Measurements from ENCODE around the gene LRRC41.
"Not testable (repeated sequence)": the region's sequence is repeated elsewhere in the genome, so short reads cannot be mapped to it uniquely, and the experiment has no call there.

LRRC41 gene

GRCh38 chr1:46244656-46245371 lies 58.6 kb downstream of the LRRC41 start:
- Histone ChIP-seq H3K4me3 (ENCODE audit: low read length) (no peak overlapping the region), H4K20me1 (ENCODE audit: insufficient read depth, low read length) (no peaks in the 10 kb centered on the region), H3K9ac (ENCODE audit: low read length) (no peak overlapping the region), H3K9me2 (replicated peaks; ENCODE audit: insufficient read depth, low read length) (no peaks in the 10 kb centered on the region), H3K27ac (ENCODE audit: low read length) (no peak overlapping the region), H3K9me3 (replicated peaks; ENCODE audit: insufficient read depth, low read length) (no peaks in the 10 kb centered on the region), H3K4me1 (ENCODE audit: low read length) (peaks cover 18% of the 10 kb centered on the region), H2AFZ (ENCODE audit: low read length) (peak overlapping the region; percentile 44), H3K27me3 (replicated peaks; ENCODE audit: insufficient read depth, low read length) (no peaks in the 10 kb centered on the region), H3K36me3 (replicated peaks; ENCODE audit: insufficient read depth, low read length) (no peaks in the 10 kb centered on the region), H3F3A (ENCODE audit: insufficient read depth, low read length) (0 out of 2 replicates have a peak, but pooled peaks cover 7% of the 10 kb centered on the region), H3K4me2 (ENCODE audit: low read depth, low read length) (no peak overlapping the region), H3K79me2 (ENCODE audit: low read length) (peaks cover 22% of the 10 kb centered on the region)
- peak; percentile 60 for DNase-seq
- no peak for TF ChIP-seq EZH2 (optimal IDR thresholded peaks at IDR 0.05; ENCODE audit: low read depth, low read length)
- TF ChIP-seq CTCF (IDR thresholded peaks at IDR 0.05; ENCODE audit: low read length) = peak; percentile 55
- no peak for TF ChIP-seq EZH2phosphoT487 (IDR thresholded peaks at IDR 0.05; ENCODE audit: low read length)

GRCh38 chr1:46243831-46244230 lies 59.6 kb downstream of the LRRC41 start:
- H3K9ac ChIP-seq (ENCODE audit: low read length); H3K4me3 ChIP-seq (ENCODE audit: low read length); DNase-seq; H3K36me3 ChIP-seq (replicated peaks; ENCODE audit: insufficient read depth, low read length); H2AFZ ChIP-seq (ENCODE audit: low read length); H3K9me2 ChIP-seq (replicated peaks; ENCODE audit: insufficient read depth, low read length); H3F3A ChIP-seq (ENCODE audit: insufficient read depth, low read length); H4K20me1 ChIP-seq (ENCODE audit: insufficient read depth, low read length); H3K4me2 ChIP-seq (ENCODE audit: low read depth, low read length); H3K27ac ChIP-seq (ENCODE audit: low read length); H3K27me3 ChIP-seq (replicated peaks; ENCODE audit: insufficient read depth, low read length); H3K9me3 ChIP-seq (replicated peaks; ENCODE audit: insufficient read depth, low read length): not testable (repeated sequence)
- Histone ChIP-seq H3K4me1 (ENCODE audit: low read length) (peaks cover 10% of the 10 kb centered on the region), H3K79me2 (ENCODE audit: low read length) (peaks cover 12% of the 10 kb centered on the region)

GRCh38 chr1:46242918-46243317 lies 60.5 kb downstream of the LRRC41 start:
- Histone ChIP-seq H3F3A (ENCODE audit: insufficient read depth, low read length) (0 out of 2 replicates have a peak, but pooled peaks cover 7% of the 10 kb centered on the region), H3K9me2 (replicated peaks; ENCODE audit: insufficient read depth, low read length) (no peaks in the 10 kb centered on the region), H3K4me1 (ENCODE audit: low read length) (peaks cover 5% of the 10 kb centered on the region; the same call in 1 of the 2 replicates), H3K4me3 (ENCODE audit: low read length) (no peak overlapping the region), H2AFZ (ENCODE audit: low read length) (no peak overlapping the region), H4K20me1 (ENCODE audit: insufficient read depth, low read length) (no peaks in the 10 kb centered on the region), H3K4me2 (ENCODE audit: low read depth, low read length) (no peak overlapping the region), H3K9me3 (replicated peaks; ENCODE audit: insufficient read depth, low read length) (no peaks in the 10 kb centered on the region), H3K9ac (ENCODE audit: low read length) (no peak overlapping the region), H3K27me3 (replicated peaks; ENCODE audit: insufficient read depth, low read length) (no peaks in the 10 kb centered on the region), H3K79me2 (ENCODE audit: low read length) (peaks cover 3% of the 10 kb centered on the region), H3K27ac (ENCODE audit: low read length) (no peak overlapping the region), H3K36me3 (replicated peaks; ENCODE audit: insufficient read depth, low read length) (no peaks in the 10 kb centered on the region)
- no peak for TF ChIP-seq EZH2 (optimal IDR thresholded peaks at IDR 0.05; ENCODE audit: low read depth, low read length)
- no peak for TF ChIP-seq EZH2phosphoT487 (IDR thresholded peaks at IDR 0.05; ENCODE audit: low read length)
- no peak for TF ChIP-seq CTCF (IDR thresholded peaks at IDR 0.05; ENCODE audit: low read length)
- DNase-seq = no peak

- H3F3A ChIP-seq (ENCODE audit: insufficient read depth, low read length); H3K36me3 ChIP-seq (replicated peaks; ENCODE audit: insufficient read depth, low read length); H3K27ac ChIP-seq (ENCODE audit: low read length); H4K20me1 ChIP-seq (ENCODE audit: insufficient read depth, low read length); DNase-seq; H3K4me2 ChIP-seq (ENCODE audit: low read depth, low read length); H3K9me2 ChIP-seq (replicated peaks; ENCODE audit: insufficient read depth, low read length); H3K9me3 ChIP-seq (replicated peaks; ENCODE audit: insufficient read depth, low read length); H3K9ac ChIP-seq (ENCODE audit: low read length); H3K27me3 ChIP-seq (replicated peaks; ENCODE audit: insufficient read depth, low read length); H3K4me1 ChIP-seq (ENCODE audit: low read length); H3K4me3 ChIP-seq (ENCODE audit: low read length); H3K79me2 ChIP-seq (ENCODE audit: low read length); H2AFZ ChIP-seq (ENCODE audit: low read length): not testable (repeated sequence)
Observed at GRCh38 chr1:46241733-46242132, 61.7 kb downstream of the LRRC41 start.

- not testable (repeated sequence) for H3K9me3 ChIP-seq (replicated peaks; ENCODE audit: insufficient read depth, low read length); H3F3A ChIP-seq (ENCODE audit: insufficient read depth, low read length); H3K4me2 ChIP-seq (ENCODE audit: low read depth, low read length); DNase-seq; H3K4me1 ChIP-seq (ENCODE audit: low read length); H2AFZ ChIP-seq (ENCODE audit: low read length); H3K27ac ChIP-seq (ENCODE audit: low read length); H3K36me3 ChIP-seq (replicated peaks; ENCODE audit: insufficient read depth, low read length); H3K9me2 ChIP-seq (replicated peaks; ENCODE audit: insufficient read depth, low read length); H3K27me3 ChIP-seq (replicated peaks; ENCODE audit: insufficient read depth, low read length); H3K79me2 ChIP-seq (ENCODE audit: low read length); H3K9ac ChIP-seq (ENCODE audit: low read length); H3K4me3 ChIP-seq (ENCODE audit: low read length); H4K20me1 ChIP-seq (ENCODE audit: insufficient read depth, low read length)
Observed at GRCh38 chr1:46238865-46239264, 64.6 kb downstream of the LRRC41 start.
